GM19239 (cell line): ENCODE measurements around the gene ZNF213.
A peak's percentile ranks its signal among the peaks of the same experiment; 100 is the strongest.
"Not testable (repeated sequence)": the region's sequence is repeated elsewhere in the genome, so short reads cannot be mapped to it uniquely, and the experiment has no call there.

Experiments used
- DNase-seq: peaks from one replicate; pipeline ENCODE4 v3.0.0; 2011; ENCODE audit warnings: low spot score; ENCODE audit not compliant: insufficient read length
- FAIRE-seq: peaks from 2 replicates; lab custom pipeline; 2011; peaks lifted over from hg19 to GRCh38; lab: Jason Lieb, UNC

Gene ZNF213

GRCh38 chr16:3165111-3165822, 30.4 kb downstream of the ZNF213 start:
- no peak for FAIRE-seq

DNA sequence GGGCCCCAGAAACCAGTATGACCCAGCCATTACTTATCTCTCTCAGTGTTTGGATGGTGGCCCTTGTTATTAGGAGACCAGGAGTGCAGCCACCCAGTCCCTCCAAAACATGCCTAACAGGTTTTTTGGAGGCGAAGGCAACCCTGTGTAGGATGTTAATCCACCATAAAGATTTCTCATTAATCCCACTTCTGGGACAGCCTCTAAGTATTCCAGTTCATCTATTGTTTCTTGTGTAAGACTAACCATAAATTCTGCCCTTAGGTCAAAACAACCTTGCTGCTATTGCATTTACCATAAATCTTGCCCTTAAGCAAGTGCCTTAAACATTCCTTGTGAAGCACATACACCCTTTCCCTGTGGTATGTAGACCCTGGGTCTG, 31.7 kb downstream of the ZNF213 start:
- DNase-seq (no peak), FAIRE-seq (no peak)

More at GRCh38 chr16:3165111-3165822, 30.4 kb downstream of the ZNF213 start:
- DNase-seq: no peak

GRCh38 chr16:3168729-3169128, 33.9 kb downstream of the ZNF213 start:
- not testable (repeated sequence) for DNase-seq, FAIRE-seq

GRCh38 chr16:3170440-3171180, 35.8 kb downstream of the ZNF213 start:
- DNase-seq (no peak), FAIRE-seq (peak; percentile 14)

DNA sequence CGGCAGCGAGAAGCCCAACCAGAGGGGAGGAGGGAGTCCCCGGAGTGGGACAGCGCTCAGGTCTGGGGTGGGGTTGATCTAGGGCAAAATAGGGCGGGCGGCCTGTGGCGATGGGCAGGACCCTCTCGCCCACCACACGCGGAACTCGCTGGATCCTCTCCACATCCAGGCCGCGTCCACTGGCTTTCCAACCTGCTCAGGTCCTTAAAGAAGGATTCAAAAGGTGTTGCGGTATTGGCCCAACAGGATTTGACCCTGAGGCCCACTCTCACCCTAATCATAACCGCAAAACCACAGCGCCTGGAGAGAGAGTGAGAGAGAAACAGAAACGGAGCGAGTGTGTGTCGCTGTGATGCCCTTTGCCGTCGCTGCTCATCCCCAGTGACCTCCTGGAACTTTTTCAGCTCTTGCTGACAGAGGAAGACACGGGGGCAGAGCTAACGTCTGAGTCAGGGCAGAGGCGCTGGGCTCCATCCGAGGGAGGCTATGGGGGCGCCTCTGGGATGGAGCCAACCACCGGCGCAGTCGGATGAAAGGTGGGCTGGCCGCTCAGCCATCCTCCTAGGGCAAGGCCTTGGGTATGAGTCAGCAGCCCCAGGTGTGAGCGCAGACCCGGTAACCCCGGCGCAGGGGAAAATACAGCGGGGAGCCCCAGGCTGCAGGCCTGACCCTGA, 36.5 kb downstream of the ZNF213 start:
- DNase-seq: no peak
- peak; percentile 76 for FAIRE-seq

DNA sequence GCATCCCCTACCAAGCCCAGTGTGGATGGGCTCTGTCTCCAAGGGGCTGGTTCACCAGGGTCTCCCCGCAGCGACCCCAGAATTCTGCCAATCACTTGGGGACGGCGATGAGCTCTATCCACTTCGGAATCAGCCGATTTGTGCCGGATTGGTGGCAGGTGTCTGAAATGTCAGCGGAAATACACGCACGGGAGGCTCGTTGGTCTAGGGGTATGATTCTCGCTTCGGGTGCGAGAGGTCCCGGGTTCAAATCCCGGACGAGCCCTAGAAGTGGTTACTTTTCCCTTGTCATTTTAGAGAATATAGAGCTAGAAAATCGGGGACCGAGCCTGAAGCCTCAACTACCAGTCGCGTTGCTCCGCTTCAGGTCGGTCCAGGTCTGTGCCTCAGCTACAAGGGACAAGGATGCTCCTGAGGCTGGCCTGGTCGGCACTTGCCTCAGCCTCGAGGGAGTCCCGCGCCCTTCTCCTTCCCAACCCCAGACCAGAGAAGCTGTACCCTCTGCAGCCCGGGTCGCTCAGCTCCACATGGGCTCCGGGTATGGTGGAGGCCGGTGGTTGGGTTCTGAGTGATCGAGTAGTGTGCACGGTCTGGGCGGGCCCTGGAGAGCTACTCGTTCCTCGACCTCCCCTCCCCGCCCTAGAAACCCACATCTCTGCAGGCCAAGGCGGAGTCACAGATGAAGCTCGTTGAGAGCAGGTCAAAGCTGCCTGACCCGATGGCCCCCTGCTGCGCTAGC, 37.2 kb downstream of the ZNF213 start:
- DNase-seq (no peak), FAIRE-seq (peak; percentile 82)

GRCh38 chr16:3173892-3174617, 39.2 kb downstream of the ZNF213 start:
- DNase-seq: no peak
- peak; percentile 68 for FAIRE-seq

- DNase-seq (no peak), FAIRE-seq (no peak)
Observed at GRCh38 chr16:3174618-3175148, 39.9 kb downstream of the ZNF213 start.

DNA sequence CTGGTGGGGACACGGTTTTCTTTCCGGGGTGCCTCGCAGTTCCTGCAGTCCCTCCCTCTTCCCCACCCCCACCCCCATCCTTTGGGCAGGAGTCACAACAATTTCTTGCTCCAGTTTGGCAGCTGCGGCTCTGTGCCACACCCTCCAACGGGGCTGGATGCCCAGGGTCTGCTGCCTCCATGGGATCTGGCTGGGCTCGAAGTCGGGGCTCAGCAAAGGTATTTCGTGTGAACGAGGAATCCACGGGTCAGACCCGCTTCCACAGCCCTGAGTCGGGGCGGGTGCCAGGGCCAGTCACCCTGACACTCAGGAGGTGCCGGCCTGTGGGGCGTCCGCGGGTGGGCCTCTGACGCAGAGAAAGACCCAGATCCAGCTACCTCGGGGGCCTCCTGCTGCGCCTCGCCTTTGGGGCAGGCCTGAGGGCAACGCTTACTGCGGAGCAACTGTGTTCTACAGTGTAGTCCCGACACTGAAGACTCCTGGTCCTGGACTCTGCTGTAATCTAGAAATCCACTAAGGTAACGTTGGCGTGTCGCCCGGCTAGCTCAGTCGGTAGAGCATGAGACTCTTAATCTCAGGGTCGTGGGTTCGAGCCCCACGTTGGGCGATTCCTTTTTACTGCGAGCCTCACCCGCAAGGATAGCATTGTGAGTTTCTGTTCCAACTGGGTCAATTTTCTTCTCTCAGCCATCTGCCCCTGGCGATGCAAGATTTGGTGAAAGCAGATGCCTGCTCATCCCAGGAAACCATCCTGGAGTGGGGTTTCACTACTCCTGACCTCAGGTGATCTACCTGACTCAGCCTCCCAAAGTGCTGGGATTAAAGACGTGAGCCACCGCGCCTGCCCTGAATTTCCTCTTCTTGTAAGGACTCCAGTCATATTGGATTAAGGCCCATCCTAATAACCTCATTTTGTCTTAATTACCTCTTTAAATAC, 40.6 kb downstream of the ZNF213 start:
- no peak for DNase-seq

GRCh38 chr16:3179651-3180050, 44.8 kb downstream of the ZNF213 start:
- no peak for DNase-seq
- FAIRE-seq: no peak

More for the DNA sequence above, 40.6 kb downstream of the ZNF213 start:
- FAIRE-seq: peak; percentile 64

- DNase-seq: no peak
Observed at GRCh38 chr16:3180445-3180878, 45.6 kb downstream of the ZNF213 start.

DNA sequence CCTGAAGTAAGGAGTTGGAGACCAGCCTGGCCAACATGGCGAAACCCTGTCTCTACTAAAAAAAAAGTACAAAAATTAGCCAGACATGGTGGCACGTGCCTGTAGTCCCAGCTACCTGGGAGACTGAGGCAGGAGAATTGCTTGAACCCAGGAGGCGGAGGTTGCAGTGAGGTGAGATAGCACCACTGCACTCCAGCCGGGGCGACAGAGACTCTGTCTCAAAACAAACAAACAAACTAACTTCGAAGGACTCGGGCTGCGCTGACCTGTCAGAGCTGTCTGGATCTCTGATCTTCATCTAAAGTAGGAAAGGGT, 47.4 kb downstream of the ZNF213 start:
- DNase-seq, FAIRE-seq: not testable (repeated sequence)

More at GRCh38 chr16:3180445-3180878, 45.6 kb downstream of the ZNF213 start:
- FAIRE-seq: no peak

GRCh38 chr16:3182608-3183444, 48.0 kb downstream of the ZNF213 start:
- DNase-seq (no peak), FAIRE-seq (no peak)

DNA sequence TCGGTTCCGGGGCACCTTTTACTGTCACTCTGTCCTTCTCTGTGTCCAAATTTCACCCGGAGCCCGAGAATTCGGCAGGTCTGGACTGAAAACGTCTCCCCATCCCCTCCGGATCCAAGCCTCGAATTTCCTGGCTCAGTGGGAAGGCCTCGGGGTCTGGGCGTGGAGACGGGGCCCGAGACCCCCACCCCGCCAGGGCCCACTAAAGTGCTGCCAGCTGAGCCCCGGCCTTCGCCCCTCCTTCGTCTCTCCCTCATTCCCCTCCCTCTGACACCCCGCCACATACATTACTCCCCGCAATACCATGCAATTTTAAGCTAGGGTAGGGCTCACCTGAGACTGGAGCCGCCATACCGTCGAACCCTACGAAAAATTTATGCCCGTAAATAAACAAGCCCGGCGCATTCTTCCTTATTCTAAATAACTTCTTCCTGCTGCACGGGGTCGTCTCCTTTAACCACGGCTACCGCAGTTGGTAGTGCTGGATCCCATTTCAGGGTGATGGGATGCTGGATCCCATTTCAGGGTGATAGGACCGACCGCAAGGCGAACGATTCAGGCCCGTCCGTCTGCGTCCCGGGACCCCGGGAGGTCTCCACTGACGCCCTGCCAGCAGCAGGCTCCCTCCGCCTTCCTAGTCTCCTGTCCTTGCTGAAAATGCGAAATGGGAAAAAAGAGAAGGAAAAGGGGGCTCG, 48.8 kb downstream of the ZNF213 start:
- no peak for FAIRE-seq
- no peak for DNase-seq

DNA sequence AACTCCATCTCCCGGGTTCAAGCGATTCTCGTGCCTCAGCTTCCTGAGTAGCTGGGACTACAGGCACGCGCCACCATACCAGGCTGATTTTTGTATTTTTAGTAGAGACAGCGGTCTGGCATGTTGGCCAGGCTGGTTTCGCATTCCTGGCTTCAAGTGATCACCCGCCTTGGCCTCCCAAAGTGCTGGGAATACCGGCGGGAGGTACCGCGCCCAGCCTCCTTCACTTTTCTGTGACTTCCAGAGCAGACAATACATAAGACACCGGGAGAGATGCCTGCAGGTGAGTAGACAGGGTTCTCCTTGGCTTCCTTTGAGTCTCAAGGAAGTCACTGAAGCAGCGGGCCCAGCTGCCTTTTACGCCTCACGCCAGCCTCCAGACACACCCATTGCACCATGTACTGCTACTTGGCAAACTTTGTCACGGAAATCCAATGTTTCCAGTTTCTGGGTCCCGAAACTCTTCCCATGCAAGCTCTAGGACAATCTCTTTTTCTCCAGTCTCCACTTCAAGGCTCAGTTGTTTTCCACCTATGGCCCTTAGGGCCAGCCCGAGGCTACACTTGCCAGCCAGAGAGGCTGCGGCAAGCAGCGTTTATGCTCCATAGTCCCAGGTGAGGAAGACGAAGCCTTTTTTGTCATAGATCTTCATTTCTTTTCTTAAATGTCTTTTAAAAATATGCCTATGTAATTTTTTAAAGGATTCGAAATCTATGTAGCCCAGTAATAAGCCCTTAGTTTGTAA, 52.3 kb downstream of the ZNF213 start:
- DNase-seq: no peak
- FAIRE-seq: no peak
